VCaP (cell line): ENCODE data around the gene CAMTA1.

ENCODE experiments used
- H3K27ac ChIP-seq: fragments of 450-650 bp; 2 replicates; pipeline ENCODE4 v1.5.1; 2017
- TF ChIP-seq, protein P1 (sequence below): fragments of 450-650 bp; conservative IDR thresholded peaks from 2 replicates; pipeline ENCODE4 v1.5.1; 2017; ENCODE audit warnings: mild to moderate bottlenecking, moderate library complexity

Gene CAMTA1

DNA sequence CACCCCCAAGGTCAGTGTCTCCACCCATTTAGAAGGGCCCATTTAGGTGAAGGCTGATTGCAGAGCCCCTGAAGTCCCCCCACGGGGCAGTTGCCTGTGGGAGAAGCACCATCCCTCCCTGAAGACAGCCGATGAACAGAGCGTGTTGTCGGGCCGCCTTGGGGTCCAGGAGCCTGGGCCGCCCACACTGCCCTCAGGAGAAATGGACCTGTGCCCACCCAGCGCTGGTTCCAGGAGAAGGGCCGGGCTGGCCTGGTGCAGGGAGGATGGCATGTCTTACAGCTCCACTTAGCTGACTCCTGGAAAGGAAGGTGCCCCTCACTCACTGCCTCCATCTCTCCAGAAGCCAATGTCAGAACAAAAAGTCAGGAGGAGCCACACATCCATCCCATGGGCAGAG, 733.2 kb downstream of the CAMTA1 start:
- H3K27ac ChIP-seq: no peak overlapping the region
- TF ChIP-seq, protein P1, sequence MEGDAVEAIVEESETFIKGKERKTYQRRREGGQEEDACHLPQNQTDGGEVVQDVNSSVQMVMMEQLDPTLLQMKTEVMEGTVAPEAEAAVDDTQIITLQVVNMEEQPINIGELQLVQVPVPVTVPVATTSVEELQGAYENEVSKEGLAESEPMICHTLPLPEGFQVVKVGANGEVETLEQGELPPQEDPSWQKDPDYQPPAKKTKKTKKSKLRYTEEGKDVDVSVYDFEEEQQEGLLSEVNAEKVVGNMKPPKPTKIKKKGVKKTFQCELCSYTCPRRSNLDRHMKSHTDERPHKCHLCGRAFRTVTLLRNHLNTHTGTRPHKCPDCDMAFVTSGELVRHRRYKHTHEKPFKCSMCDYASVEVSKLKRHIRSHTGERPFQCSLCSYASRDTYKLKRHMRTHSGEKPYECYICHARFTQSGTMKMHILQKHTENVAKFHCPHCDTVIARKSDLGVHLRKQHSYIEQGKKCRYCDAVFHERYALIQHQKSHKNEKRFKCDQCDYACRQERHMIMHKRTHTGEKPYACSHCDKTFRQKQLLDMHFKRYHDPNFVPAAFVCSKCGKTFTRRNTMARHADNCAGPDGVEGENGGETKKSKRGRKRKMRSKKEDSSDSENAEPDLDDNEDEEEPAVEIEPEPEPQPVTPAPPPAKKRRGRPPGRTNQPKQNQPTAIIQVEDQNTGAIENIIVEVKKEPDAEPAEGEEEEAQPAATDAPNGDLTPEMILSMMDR: no peak

DNA sequence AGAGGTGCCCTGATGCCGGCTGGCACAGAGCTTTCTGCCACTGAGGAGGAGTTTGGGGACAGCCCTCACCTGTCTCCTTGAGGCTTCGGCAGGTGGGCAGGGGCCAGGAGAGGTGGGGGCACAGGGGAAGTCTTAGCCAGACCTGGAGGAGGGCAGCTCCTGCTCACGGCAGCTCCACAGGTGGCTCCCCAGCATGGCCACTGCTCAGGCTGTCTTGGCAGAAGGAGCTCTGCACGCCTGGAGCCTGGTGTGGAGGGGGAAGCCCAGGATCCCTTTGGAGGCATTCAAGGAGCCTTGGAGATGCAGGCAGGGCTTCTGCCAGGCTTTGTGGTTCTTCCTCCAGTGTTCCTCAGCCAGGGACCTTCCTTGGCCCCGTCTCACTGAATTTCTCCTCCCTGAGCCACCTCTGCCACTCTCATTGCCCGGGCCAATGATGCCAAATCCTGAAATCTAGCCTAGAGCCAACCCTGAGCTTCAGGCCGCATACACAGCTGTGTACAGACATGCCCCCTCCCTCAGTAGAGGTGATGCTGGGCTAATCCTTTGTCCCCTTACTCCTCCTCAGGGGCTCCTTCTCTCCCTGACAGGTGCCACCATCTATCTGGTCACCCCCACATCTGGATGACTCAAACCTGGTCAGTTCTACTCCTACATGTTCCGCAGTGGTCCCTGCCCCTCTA, 734.1 kb downstream of the CAMTA1 start:
- H3K27ac ChIP-seq: no peak overlapping the region
- TF ChIP-seq, protein P1: no peak

DNA sequence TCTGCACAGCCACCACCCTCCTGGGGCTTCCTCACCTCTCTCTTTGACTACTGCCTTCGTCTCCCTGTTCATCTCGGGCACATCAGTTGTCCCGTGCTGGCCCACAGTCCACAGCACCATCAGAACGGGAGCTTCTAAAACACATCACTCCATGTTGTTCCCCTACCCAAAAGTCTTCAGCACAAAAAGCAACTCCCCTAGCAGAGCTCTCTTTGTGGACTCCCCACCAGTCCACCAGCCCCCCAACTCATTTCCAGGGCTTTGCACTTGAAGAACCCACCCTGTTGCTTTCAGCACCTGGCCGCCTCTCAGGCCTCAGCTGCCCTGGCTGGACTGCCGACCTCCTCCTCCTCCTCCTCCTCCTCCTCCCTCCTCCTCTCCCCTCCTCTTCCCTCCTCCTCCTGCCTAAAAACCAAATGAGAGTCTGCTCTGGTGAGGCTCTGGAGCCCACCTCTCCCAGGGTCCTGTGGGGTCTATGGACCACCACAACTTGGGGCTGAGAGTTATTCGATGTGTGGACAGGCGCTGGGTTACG, 734.7 kb downstream of the CAMTA1 start:
- H3K27ac ChIP-seq: no peak overlapping the region
- TF ChIP-seq, protein P1: no peak

DNA sequence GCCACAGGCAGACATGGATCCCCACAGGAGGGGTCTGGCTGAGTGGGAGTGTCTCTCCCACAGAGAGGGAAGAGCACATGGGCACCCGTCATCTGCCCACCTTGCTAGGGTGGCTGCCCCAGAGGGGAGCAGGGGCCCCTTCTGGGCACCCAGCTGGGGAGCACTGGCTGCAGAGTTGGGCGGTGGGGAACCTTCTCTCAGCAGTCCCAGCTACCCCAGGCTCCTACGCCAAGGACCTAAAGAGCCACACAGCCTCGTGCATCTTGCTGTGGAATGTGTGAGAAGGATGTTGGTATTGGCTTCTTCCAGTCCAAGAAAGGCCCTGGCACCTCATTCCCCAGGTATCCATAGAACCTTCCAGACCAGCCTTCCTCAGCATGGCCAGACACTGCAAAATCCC, 735.2 kb downstream of the CAMTA1 start:
- TF ChIP-seq, protein P1: no peak

DNA sequence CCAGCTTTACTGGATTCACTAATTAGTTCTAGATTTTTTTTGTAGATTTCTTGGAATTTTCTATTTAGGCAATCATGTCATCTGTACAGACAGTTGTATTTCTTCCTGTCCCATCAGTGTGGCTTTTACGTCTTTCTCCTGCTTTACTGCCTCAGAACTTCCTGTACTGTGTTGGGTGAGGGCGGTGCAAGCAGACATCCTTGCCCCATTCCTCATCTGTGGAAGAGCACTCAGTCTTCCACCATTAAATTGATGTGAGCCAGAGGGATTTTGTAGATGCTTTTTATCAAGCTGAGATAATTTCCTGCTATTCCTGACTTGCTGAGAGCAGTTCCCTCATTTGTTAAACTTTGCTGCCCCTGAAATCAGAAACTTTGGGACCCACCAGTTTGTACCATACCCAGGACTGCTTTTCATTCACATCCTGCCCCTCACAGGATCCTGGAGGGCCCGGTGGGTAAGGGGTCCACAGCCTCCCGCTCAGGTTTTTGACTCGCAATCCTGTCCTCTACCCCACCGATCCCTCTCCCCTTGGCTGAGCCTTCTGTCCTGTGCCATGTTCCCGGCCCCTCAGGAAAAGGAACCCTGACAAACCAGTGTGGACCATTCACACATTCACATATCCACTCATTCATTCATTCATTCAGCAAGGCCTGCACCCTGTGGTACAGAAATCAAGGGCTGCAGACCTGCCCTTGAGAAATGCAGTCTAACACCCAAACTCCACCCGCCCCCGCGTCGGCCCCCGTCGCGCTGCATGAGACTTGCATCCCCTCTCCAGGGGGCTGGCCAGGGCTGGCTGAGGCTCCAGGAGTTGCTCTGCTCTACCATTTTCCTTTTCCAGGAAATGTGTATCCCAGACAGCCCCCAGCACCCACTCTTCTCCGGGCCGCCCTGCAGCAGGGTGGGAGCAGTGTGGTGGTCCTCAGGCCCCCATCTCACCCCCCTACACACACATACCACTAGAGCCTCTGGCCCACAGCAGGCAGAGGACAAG, 739.4 kb downstream of the CAMTA1 start:
- no peak overlapping the region for H3K27ac ChIP-seq
- TF ChIP-seq, protein P1: no peak

More for the DNA sequence above, 735.2 kb downstream of the CAMTA1 start:
- no peak overlapping the region for H3K27ac ChIP-seq

DNA sequence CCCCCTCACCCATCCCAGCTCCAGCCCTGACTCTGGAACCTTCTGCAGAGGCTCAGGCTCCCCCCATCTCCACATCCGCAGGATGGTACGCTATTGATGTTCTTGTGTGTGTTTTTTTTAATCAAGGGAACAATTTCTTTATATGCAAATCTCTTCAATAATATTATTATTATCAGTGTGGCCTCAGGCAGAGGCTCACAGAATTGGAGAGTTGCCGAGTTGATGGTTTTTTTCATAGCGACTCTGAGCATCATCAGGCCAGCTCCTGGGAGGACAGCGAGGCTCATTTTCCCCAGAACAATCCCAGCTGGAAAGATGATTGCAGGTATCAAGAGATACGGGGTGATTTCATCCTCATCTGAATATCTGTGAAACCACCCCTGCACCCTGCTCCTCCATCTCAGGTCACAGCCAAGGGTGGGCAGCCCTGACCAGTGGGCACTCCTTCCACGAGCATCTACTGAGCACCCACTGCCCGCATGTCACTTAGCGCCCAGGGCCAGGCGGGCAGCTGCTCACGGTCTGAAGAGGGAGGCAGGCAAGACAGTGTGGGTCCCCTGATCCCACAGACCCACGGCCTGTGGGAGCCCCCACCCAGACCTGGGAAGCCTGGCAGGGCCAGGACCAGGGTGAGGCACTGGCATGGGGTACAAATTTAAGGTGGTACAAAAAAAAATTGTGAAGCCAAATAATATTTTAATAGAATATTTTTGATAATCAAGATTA, 740.2 kb downstream of the CAMTA1 start:
- no peak overlapping the region for H3K27ac ChIP-seq
- TF ChIP-seq, protein P1: no peak
